Prostate gland (tissue), 2 donors: Measurements from ENCODE around the gene ATP5MC3. TPM values are rescaled to one million over a fixed set of nuclear protein-coding genes. Genes with fewer than 3 reads are reported as not detected.

Experiments used
- DNase-seq: peaks from one replicate; pipeline ENCODE4 v3.0.0-alpha.2; 2019; ENCODE audit warnings: low spot score
- H3K27ac ChIP-seq, 2 donors: fragments of 200-600 bp; sonication (generic); 2 replicates each; pipeline ENCODE4 v1.5.1; 2017 to 2019
- H3K27me3 ChIP-seq: fragments of 200-600 bp; sonication (generic); replicated peaks from 2 replicates; pipeline ENCODE4 v1.5.1; 2019; ENCODE audit not compliant: insufficient read depth
- H3K36me3 ChIP-seq, 2 donors: fragments of 200-600 bp; sonication (generic); 1 replicate in 1 of 2; 2 replicates in 1 of 2; pipeline versions ENCODE4 v1.5.1 to v1.8.1; 2017 to 2019
- H3K4me1 ChIP-seq: fragments of 200-600 bp; sonication (generic); replicated peaks from 2 replicates; pipeline ENCODE4 v1.5.1; 2019
- H3K4me3 ChIP-seq, 2 donors: fragments of 200-600 bp; sonication (generic); 2 replicates each; pipeline ENCODE4 v1.5.1; 2017 to 2019
- H3K9me3 ChIP-seq: fragments of 200-600 bp; sonication (generic); 2 replicates; pipeline ENCODE4 v1.5.1; 2017
- POLR2A ChIP-seq: fragments of 450-650 bp; IDR thresholded peaks from one replicate; pipeline ENCODE4 v1.6.1; 2016; ENCODE audit warnings: antibody characterized with exemption, mild to moderate bottlenecking
- POLR2AphosphoS5 ChIP-seq: sonication (generic); formaldehyde crosslinking; IDR thresholded peaks from one replicate; pipeline ENCODE4 v1.6.1; 2017; ENCODE audit warnings: antibody characterized with exemption
- WGBS: methylation state at CpG from one replicate; pipeline ENCODE4 v1.1.5; 2018; 5-methylcytosine and 5-hydroxymethylcytosine counted together
- intact Hi-C: fragments of 100-400 bp; cut with DNase I; formaldehyde crosslinking; loops from one replicate; pipeline ENCODE4 v1.14.2; 2022
- total RNA-seq, 2 donors: library from RNA; depleted of rRNA; stranded (reverse); fragments of >200 nt; gene quantifications; one replicate each; pipeline ENCODE4 v1.1.0, GENCODE V29; 2016
- TF ChIP-seq, protein P1 (sequence below), 4 experiments: fragments of 200-600 bp in 2 of 4; fragments of 450-650 bp in 2 of 4; sonication (generic) in 2 of 4; IDR thresholded peaks; 1 replicate in 3 of 4; 2 replicates in 1 of 4; pipeline ENCODE4 v1.5.1; 2016 to 2019; ENCODE audit warnings: antibody characterized with exemption in 4 of 4, mild to moderate bottlenecking in 2 of 4, moderate library complexity in 2 of 4

Gene ATP5MC3
- total RNA-seq, 2 donors from 2014 or later: 105 to 133 TPM

DNA sequence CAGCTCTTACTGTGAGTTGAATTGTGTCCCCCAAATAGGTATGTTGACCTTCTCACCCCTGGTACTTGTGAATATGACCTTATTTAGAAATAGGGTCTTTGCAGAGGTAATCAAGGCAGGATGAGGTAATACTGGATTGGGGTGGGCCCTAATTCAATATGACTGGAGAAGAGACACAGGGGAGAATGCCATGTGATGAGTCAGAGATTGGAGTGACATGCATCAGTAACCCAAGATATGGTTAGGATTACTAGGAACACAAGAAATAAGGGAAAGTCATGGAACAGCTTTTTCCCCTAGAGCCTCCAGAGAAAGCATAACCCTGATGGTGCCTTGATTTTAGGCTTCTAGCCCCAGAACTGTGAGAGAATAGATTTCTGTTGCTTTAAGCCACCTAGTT lies 37.0 kb upstream of the ATP5MC3 start:
- no peak for TF ChIP-seq POLR2A
- no peak for TF ChIP-seq POLR2AphosphoS5
- TF ChIP-seq, protein P1, sequence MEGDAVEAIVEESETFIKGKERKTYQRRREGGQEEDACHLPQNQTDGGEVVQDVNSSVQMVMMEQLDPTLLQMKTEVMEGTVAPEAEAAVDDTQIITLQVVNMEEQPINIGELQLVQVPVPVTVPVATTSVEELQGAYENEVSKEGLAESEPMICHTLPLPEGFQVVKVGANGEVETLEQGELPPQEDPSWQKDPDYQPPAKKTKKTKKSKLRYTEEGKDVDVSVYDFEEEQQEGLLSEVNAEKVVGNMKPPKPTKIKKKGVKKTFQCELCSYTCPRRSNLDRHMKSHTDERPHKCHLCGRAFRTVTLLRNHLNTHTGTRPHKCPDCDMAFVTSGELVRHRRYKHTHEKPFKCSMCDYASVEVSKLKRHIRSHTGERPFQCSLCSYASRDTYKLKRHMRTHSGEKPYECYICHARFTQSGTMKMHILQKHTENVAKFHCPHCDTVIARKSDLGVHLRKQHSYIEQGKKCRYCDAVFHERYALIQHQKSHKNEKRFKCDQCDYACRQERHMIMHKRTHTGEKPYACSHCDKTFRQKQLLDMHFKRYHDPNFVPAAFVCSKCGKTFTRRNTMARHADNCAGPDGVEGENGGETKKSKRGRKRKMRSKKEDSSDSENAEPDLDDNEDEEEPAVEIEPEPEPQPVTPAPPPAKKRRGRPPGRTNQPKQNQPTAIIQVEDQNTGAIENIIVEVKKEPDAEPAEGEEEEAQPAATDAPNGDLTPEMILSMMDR (IDR thresholded peaks at IDR 0.05): no peak
- Histone ChIP-seq H3K27ac (no peak overlapping the region), H3K36me3 (no peaks in the 10 kb centered on the region), H3K4me3 (no peak overlapping the region), H3K27me3 (no peaks in the 10 kb centered on the region), H3K4me1 (no peaks in the 10 kb centered on the region), H3K9me3 (no peaks in the 10 kb centered on the region)
- DNase-seq: no peak
- intact Hi-C loops: no loop called here

DNA sequence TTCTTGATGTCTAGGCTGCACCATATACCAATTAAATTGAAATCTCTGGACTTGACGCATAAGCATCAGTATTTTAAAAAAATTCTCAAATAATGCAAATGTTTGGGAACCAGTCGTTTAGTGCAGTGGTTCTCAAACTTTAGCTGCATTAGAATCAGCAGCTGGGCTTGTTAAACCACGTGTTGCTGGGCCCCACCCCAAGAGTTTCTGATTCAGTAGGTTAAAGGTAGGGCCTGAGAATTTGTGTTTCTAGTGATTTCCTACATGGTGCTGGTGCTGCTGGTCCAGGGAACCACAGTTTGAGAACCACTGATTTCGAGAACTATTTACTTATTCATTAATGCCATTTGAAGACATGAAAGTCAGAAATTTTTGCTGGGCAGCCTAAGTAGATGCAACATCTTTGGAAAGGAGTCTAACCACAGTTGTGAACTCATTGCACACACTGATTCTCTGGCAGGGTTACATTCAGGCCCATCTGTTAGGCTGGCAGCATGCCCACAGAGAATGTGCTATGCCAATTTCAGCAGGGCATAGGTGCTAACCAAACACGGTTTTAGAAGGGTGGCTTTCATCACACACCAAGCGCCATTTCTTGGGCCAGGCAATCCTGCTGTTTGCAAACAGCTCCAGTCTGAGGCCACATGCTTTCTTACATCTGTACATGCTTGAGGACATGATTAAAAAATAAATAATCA lies 26.4 kb upstream of the ATP5MC3 start:
- intact Hi-C loops: no loop called here
- no peak overlapping the region for H3K4me3 ChIP-seq
- no peaks in the 10 kb centered on the region for H3K9me3 ChIP-seq
- no peak overlapping the region for H3K27ac ChIP-seq
- no peaks in the 10 kb centered on the region for H3K4me1 ChIP-seq
- H3K36me3 ChIP-seq: no peaks in the 10 kb centered on the region
- H3K27me3 ChIP-seq: no peaks in the 10 kb centered on the region
- DNase-seq: peak; percentile 6
- WGBS: 74% methylated on average over 6 of the region's 6 CpGs
- TF ChIP-seq, protein P1 (IDR thresholded peaks at IDR 0.05): no peak
- no peak for TF ChIP-seq POLR2A
- TF ChIP-seq POLR2AphosphoS5: no peak

DNA sequence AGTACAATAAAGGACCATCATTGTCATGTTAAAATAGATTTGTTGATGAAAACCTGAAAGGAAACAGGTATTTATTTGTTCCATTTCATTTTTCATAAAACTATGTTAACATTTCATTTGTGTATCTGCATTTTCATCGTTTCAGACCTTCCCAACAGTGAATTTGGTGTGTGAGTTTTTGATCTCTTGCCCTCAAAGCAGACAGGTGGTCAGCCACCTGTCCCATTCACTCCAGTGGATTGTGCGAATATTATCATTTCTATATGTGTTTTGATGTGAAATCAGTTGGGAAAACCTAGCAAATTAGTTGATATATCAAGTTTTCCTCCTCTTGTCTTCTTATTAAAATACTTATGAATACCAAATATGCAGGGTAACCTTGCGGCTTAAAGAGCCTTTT lies 25.4 kb upstream of the ATP5MC3 start:
- H3K27ac ChIP-seq: no peak overlapping the region
- H3K36me3 ChIP-seq: no peaks in the 10 kb centered on the region
- no peaks in the 10 kb centered on the region for H3K9me3 ChIP-seq
- DNase-seq: no peak
- H3K27me3 ChIP-seq: no peaks in the 10 kb centered on the region
- H3K4me1 ChIP-seq: no peaks in the 10 kb centered on the region
- 89% methylated on average over 3 of the region's 3 CpGs for WGBS
- no peak overlapping the region for H3K4me3 ChIP-seq
- TF ChIP-seq, protein P1 (IDR thresholded peaks at IDR 0.05): no peak
- no peak for TF ChIP-seq POLR2AphosphoS5
- TF ChIP-seq POLR2A: no peak
- intact Hi-C loops: no loop called here

DNA sequence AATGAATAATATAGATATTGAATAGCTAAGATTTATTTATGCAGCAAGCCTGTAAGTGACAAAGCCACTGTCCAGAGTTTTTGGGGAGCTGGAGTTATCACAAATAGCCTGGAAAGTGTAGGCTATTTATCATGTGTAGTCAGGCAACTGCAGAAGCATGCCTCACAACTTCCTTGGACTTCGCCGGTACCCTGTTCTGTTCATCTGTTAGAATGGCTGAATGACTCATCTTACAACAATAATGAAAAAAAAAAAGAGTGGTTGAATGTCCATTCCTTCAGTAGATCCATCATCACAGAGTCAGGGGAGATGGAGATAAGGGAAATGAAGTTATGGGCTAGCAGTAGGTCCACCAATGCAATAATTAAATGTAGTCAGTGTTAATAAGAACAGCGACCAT lies 24.0 kb upstream of the ATP5MC3 start:
- no peak overlapping the region for H3K4me3 ChIP-seq
- H3K36me3 ChIP-seq: no peaks in the 10 kb centered on the region
- TF ChIP-seq, protein P1 (IDR thresholded peaks at IDR 0.05): no peak
- no peak for TF ChIP-seq POLR2AphosphoS5
- no peak for TF ChIP-seq POLR2A
- H3K27ac ChIP-seq: no peak overlapping the region
- no peaks in the 10 kb centered on the region for H3K27me3 ChIP-seq
- no peaks in the 10 kb centered on the region for H3K4me1 ChIP-seq
- intact Hi-C loops: no loop called here
- 95% methylated on average over 3 of the region's 3 CpGs for WGBS
- no peak for DNase-seq
- no peaks in the 10 kb centered on the region for H3K9me3 ChIP-seq
